GM19467 (cell line): ENCODE results near the gene PBRM1.
A peak's percentile ranks its signal among the peaks of the same experiment; 100 is the strongest.
"Not testable (repeated sequence)": the region's sequence is repeated elsewhere in the genome, so short reads cannot be mapped to it uniquely, and the experiment has no call there.

Experiments
- ATAC-seq: cut with Tn5 transposase; IDR thresholded peaks from one replicate; pipeline ENCODE4 v1.9.1; 2021; ENCODE audit warnings: mild to moderate bottlenecking, moderate library complexity; ENCODE audit not compliant: unreplicated experiment

PBRM1 gene

GRCh38 chr3:52685709-52686691 lies at the start of gene PBRM1, which contains the start of gene GNL3:
TSS of gene PBRM1 (minus strand) at chr3:52685913.
TSS of gene GNL3 (plus strand) at chr3:52686032. CDS start at chr3:52686093, 61 bp downstream.
- ATAC-seq = peak; percentile 73

DNA sequence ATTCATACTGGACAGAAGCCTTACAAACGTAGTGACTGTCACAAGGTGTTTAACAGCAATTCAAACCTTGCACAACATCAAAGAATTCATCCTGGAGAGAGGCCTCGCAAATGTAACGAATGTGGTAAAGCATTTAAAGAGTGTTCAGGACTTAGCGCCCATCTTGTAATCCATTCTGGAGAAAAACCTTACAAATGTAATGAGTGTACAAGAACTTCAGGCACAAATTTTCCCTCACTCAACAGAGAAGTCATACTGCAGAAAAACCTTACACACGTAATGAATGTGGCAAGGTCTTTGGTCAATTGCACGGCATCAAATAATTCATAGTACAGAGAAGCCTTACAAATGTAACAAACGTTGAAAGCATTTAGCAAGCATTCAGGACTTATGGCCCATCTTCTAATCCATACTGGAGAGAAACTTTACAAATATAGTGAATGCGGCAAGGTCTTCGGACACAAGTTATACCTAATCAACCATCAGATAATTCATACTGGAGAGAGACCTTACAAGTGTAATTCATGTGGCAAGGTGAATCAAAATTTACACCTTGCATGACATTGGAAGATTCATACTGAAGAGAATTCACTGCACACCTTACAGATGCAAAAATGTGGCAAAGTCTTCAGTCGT lies 47.7 kb upstream of the PBRM1 start:
- ATAC-seq = no peak

- no peak for ATAC-seq
Measured at GRCh38 chr3:52731590-52731989, 45.9 kb upstream of the PBRM1 start.

DNA sequence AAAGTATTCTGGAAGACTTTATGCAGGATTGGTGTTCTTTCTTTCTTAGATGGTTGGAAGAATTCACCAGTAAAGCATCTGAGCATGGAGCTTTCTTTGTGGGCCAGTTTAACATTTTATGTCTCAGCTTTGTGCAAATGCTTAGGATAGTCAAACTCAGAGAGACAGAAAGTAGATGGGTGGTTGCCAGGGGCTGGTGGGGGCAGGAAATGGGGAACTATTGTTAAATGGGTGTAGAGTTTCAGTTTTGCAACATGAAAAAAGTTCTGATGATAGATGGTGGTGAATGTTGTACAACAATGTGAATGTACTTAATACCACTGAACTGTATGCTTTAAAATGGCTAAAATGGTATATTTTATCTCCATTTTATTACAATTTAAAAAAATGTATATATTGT lies 45.0 kb upstream of the PBRM1 start:
- no peak for ATAC-seq

DNA sequence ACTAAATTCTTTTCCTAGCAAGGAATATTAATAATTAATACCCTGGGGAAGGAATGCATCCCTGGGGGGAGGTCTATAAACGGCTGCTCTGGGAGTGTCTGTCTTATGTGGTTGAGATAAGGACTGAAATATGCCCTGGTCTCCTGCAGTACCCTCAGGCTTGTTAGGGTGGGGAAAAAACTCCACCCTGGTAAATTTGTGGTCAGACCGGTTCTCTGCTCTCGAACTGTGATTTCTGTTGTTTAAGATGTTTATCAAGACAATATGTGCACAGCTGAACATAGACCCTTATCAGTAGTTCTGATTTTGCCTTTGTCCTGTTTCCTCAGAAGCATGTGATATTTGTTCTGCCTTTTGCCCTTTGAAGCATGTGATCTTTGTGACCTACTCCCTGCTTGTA lies 43.0 kb upstream of the PBRM1 start:
- ATAC-seq = not testable (repeated sequence)

- no peak for ATAC-seq
Measured at GRCh38 chr3:52724511-52724910, 38.8 kb upstream of the PBRM1 start.

DNA sequence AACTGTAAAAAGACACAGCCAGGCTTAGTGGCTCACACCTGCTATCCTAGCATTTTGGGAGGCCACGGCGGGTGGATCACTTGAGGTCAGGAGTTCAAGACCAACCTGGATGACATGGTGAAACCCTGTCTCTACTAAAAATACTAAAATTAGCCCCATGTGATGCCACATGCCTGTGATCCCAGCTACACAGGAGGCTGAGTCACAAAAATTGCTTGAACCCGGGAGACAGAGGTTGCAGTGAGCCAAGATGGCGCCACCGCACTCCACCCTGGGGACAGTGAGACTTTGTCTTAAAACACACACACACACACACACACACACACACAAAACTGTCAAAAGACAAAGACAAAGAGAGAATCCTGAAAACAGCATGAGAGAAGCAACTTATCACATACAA lies 38.2 kb upstream of the PBRM1 start:
- ATAC-seq = no peak

DNA sequence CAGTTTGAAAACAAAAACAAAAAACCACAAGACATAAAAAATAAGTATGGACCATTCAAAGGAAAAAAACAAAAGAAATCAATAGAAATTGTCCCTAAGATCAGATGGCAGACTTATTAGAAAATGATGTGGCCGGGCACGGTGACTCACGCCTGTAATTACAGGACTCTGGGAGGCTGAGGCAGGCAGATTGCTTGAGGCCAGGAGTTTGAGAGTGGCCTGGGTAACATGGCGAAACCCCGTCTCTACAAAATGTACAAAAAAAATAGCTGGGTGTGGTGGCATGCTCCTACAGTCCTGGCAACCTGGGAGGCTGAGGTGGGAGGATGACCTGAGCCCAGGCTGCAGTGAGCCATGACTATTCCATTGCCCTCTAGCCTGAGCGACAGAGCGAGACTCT lies 36.8 kb upstream of the PBRM1 start:
- no peak for ATAC-seq

DNA sequence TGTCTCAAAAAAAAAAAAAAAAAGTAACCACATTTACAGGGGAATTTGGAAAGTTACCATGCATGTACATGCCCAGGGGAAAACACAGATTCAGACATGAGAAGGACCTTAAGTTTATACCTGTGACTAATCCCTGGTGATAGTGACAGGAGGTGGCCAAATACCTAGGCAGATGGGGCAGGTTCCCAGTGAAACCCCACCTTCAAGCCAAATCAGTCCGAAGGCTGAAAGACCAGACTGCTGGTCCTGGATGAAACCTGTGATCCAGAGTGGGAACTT lies 36.0 kb upstream of the PBRM1 start:
- ATAC-seq = no peak

DNA sequence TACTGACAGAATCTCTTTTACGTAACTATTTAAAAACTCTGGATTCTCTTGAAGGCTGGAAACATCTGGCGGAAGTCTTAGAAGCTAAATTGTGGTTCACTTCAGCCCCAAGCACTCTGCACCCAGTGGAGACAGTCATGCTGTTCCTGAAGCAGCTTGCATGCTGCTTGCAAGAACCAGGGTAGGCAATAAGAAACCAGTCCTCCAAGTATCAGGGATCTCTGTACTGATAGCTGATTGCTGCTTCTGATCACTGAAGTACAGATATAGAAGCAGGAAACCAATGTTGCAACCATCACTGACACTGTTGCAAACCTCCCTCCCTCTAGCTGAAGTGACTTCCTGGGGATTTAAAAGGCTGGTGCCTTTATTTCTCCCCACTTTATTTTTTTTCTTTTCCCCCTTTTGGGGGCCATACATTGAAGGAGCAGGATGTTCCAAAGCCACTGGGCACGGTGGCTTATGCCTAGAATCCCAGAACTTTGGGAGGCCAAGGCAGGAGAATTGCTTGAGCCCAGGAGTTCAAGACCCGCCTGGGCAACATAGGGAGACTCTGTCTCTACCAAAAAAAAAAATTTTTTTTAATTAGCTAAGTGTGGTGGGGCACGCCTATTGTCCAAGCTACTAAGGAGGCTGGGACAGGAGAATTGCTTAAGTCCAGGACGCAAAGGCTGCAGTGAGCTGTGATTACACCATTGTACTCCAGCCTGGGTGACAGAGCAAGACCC lies 35.5 kb upstream of the PBRM1 start:
- ATAC-seq = no peak

DNA sequence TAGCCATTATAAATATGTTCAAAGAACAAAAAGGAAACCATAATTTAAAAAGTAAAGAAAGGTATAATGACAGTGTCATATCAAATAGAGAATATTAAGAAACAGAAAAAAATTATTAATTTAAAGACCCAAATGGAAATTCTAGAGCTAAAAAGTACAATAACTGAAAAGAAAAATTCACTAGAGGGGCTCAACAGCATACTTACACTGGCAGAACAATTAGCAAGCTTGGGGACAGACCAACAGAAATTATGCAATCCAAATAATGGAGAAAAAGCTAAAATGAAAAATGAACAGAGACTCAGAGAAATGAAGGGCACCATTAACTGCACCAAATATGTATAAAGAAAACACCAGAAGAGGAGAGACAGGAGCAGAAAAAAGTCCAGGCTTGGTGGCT lies 33.9 kb upstream of the PBRM1 start:
- no peak for ATAC-seq

GRCh38 chr3:52715714-52716305 lies 30.1 kb upstream of the PBRM1 start:
- no peak for ATAC-seq

DNA sequence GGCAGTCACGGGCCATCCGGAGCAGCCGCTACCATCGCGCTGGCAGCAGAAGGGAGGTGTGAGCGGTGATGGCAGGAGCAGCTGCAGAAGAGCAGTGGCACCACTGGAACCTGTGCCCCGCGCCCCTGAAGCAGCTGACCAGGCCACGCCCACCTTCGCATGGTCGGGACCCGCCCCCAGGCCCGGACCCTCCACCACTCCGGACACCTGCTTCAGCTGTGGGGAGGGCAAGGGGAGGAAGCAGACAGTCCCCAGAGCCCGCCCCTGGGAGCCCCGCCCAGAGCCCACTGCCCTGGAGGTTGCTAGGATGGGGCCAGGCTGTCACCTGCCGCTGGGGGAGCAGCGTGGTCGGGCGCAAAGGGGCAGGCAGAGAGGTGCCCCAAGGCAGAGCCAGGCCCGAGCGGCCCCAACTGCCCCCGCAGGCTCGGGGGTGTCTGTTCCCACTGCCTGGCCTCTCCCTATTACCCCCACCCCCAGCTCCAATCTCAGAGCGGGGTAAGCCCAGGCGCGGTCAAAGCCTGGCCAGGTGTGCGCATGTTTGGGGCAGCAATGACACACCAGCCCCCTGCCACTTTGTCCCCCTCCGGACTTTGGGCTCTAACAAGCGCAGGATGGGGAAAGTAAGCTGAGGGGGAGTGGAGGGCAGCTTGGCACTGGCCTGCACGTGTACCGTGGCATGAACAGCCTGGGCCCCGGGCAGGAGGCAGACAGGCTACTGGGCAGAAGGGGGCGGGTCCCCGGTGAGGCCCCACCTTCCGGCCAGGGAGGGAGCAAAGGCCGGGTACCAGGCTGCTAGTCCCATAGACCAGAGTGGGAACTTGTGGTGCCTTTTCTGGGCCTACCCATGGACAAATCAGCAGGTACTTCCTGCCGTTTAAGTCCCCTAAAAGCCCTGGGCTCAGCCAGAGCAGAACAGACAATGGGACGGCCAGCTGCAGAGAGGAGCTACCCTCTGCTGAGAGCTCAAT lies 28.9 kb upstream of the PBRM1 start:
- ATAC-seq = no peak

- no peak for ATAC-seq
Measured at GRCh38 chr3:52712291-52713212, 26.8 kb upstream of the PBRM1 start.

GRCh38 chr3:52710512-52710911 lies 24.8 kb upstream of the PBRM1 start:
- ATAC-seq = no peak

- no peak for ATAC-seq
Measured at GRCh38 chr3:52707585-52707984, 21.9 kb upstream of the PBRM1 start.

GRCh38 chr3:52705688-52706686 lies 20.3 kb upstream of the PBRM1 start, which contains the start of the genes GLT8D1 and SPCS1:
TSS of gene GLT8D1 (minus strand) at chr3:52705791. CDS start at chr3:52700460, 5,331 bp downstream.
TSS of gene SPCS1 (plus strand) at chr3:52706106. CDS start at chr3:52706247, 141 bp downstream.
- ATAC-seq = peak; percentile 72

DNA sequence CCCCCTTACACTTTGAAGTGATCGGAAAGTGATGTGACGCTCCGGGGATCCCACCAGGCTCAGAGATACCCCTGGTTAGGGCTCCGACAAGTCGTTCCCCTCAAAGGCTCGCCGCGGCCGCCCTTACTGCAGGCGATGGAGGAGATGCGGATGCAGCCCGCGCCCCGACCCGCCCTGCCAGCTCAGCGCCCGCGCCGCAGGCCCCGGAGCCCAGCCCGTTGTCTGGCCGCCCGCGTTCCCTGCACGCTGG lies 19.6 kb upstream of the PBRM1 start:
- no peak for ATAC-seq
